ENCODE measurements around the gene MGAT3. TPM values are rescaled to one million over a fixed set of nuclear protein-coding genes. Genes with fewer than 3 reads are reported as not detected.

The MGAT3 gene
- total RNA-seq, 2 experiments from 2014 or later: 0.40 to 0.62 TPM

- intact Hi-C loops (cut with micrococcal nuclease): loop anchor here (5.0 kb wide), 1 partner anchor 653 kb away; the partner anchor contains the start of gene CBX6
Observed at GRCh38 chr22:39524753-39525657, 68.2 kb downstream of the MGAT3 start.

GRCh38 chr22:39525658-39525975 is 68.8 kb downstream of the MGAT3 start:
- Mint-ChIP-seq H3K9me3 (no peaks in the 10 kb centered on the region), H3K4me3 (no peak overlapping the region), H3K27me3 (ENCODE audit: low read depth) (no peaks in the 10 kb centered on the region), H3K4me1 (ENCODE audit: low read depth) (peaks cover 81% of the 10 kb centered on the region), H3K27ac (peak overlapping the region; percentile 92), H3K36me3 (ENCODE audit: low read depth) (peaks cover 58% of the 10 kb centered on the region)
- CTCF ChIA-PET: interaction anchor here (11.1 kb wide), 1 partner anchor 31 kb away, joined by 208 read pairs; no protein-coding TSS in a partner anchor
- intact Hi-C loops (cut with micrococcal nuclease): no loop called here
- DNase-seq: no peak

More at GRCh38 chr22:39524753-39525657, 68.2 kb downstream of the MGAT3 start:
- Mint-ChIP-seq H3K36me3 (ENCODE audit: low read depth) (peaks cover 57% of the 10 kb centered on the region), H3K4me1 (ENCODE audit: low read depth) (peaks cover 75% of the 10 kb centered on the region), H3K27me3 (ENCODE audit: low read depth) (peaks cover 2% of the 10 kb centered on the region), H3K4me3 (peak overlapping the region; percentile 34), H3K27ac (peak overlapping the region; percentile 92), H3K9me3 (no peaks in the 10 kb centered on the region)
- no peak for DNase-seq
- CTCF ChIA-PET: interaction anchor here (2.0 to 11.1 kb wide), 2 partner anchors 11 to 31 kb away, joined by 9 to 208 read pairs; no protein-coding TSS in a partner anchor

GRCh38 chr22:39526736-39527171 is 69.9 kb downstream of the MGAT3 start:
- intact Hi-C loops (cut with micrococcal nuclease): no loop called here
- Mint-ChIP-seq H3K4me3 (no peak overlapping the region), H3K36me3 (ENCODE audit: low read depth) (peaks cover 52% of the 10 kb centered on the region), H3K27ac (peak overlapping the region; percentile 92), H3K4me1 (ENCODE audit: low read depth) (peaks cover 90% of the 10 kb centered on the region), H3K27me3 (ENCODE audit: low read depth) (no peaks in the 10 kb centered on the region), H3K9me3 (no peaks in the 10 kb centered on the region)
- peak; percentile 61 for DNase-seq
- CTCF ChIA-PET: interaction anchor here (0.6 to 11.1 kb wide), 6 partner anchors 9 to 186 kb away, joined by 3 to 208 read pairs (median 3); no protein-coding TSS in a partner anchor

GRCh38 chr22:39527481-39527961 is 70.7 kb downstream of the MGAT3 start:
- Mint-ChIP-seq H3K9me3 (no peaks in the 10 kb centered on the region), H3K27me3 (ENCODE audit: low read depth) (no peaks in the 10 kb centered on the region), H3K4me1 (ENCODE audit: low read depth) (peaks cover 84% of the 10 kb centered on the region), H3K27ac (peak overlapping the region; percentile 92), H3K36me3 (ENCODE audit: low read depth) (peaks cover 45% of the 10 kb centered on the region), H3K4me3 (no peak overlapping the region)
- DNase-seq: no peak
- CTCF ChIA-PET: interaction anchor here (0.6 to 11.1 kb wide), 7 partner anchors 27 to 356 kb away, joined by 3 to 208 read pairs (median 4); partner anchors contain the start of gene TAB1
- intact Hi-C loops (cut with micrococcal nuclease): no loop called here

GRCh38 chr22:39528080-39528661 is 71.4 kb downstream of the MGAT3 start:
- intact Hi-C loops (cut with micrococcal nuclease): loop anchor here (2.0 kb wide), 2 partner anchors 25 to 129 kb away; partner anchors contain the start of genes MIEF1 and TAB1
- H3K27me3 Mint-ChIP-seq (ENCODE audit: low read depth): no peaks in the 10 kb centered on the region
- CTCF ChIA-PET: interaction anchor here (0.8 to 11.1 kb wide), 18 partner anchors 8 to 508 kb away, joined by 3 to 208 read pairs (median 6); partner anchors contain the start of genes ATF4, MIEF1 and TAB1
- no peaks in the 10 kb centered on the region for H3K9me3 Mint-ChIP-seq
- H3K36me3 Mint-ChIP-seq (ENCODE audit: low read depth): peaks cover 40% of the 10 kb centered on the region
- H3K4me1 Mint-ChIP-seq (ENCODE audit: low read depth): peaks cover 79% of the 10 kb centered on the region
- H3K4me3 Mint-ChIP-seq: peak overlapping the region; percentile 22
- H3K27ac Mint-ChIP-seq: peak overlapping the region; percentile 92
- no peak for DNase-seq

- intact Hi-C loops (cut with micrococcal nuclease): loop anchor here (1.0 to 2.0 kb wide), 5 partner anchors 26 to 358 kb away; partner anchors contain the start of genes MIEF1 and TAB1
- peak overlapping the region; percentile 83 for H3K27ac Mint-ChIP-seq
- H3K27me3 Mint-ChIP-seq (ENCODE audit: low read depth): no peaks in the 10 kb centered on the region
- H3K36me3 Mint-ChIP-seq (ENCODE audit: low read depth): peaks cover 36% of the 10 kb centered on the region
- DNase-seq: peak; percentile 96
- H3K4me3 Mint-ChIP-seq: peak overlapping the region; percentile 47
- H3K9me3 Mint-ChIP-seq: no peaks in the 10 kb centered on the region
- CTCF ChIA-PET: interaction anchor here (0.6 to 11.1 kb wide), 28 partner anchors 8 to 508 kb away, joined by 3 to 208 read pairs (median 4); partner anchors contain the start of genes ATF4, MIEF1, RPL3 and TAB1
- peaks cover 76% of the 10 kb centered on the region for H3K4me1 Mint-ChIP-seq (ENCODE audit: low read depth)
Observed at GRCh38 chr22:39528681-39529486, 72.1 kb downstream of the MGAT3 start.

- CTCF ChIA-PET: interaction anchor here (0.7 to 11.1 kb wide), 24 partner anchors 9 to 507 kb away, joined by 3 to 208 read pairs (median 5); partner anchors contain the start of genes ATF4, MIEF1, RPL3 and TAB1
- Mint-ChIP-seq H3K4me3 (no peak overlapping the region), H3K27ac (peak overlapping the region; percentile 83), H3K27me3 (ENCODE audit: low read depth) (no peaks in the 10 kb centered on the region), H3K4me1 (ENCODE audit: low read depth) (peaks cover 73% of the 10 kb centered on the region), H3K9me3 (no peaks in the 10 kb centered on the region), H3K36me3 (ENCODE audit: low read depth) (peaks cover 36% of the 10 kb centered on the region)
- intact Hi-C loops (cut with micrococcal nuclease): loop anchor here (1.0 to 2.0 kb wide), 5 partner anchors 27 to 358 kb away; partner anchors contain the start of genes MIEF1 and TAB1
- no peak for DNase-seq
Observed at GRCh38 chr22:39529487-39529851, 72.7 kb downstream of the MGAT3 start.

GRCh38 chr22:39530116-39530515 is 73.3 kb downstream of the MGAT3 start:
- Mint-ChIP-seq H3K27me3 (ENCODE audit: low read depth) (no peaks in the 10 kb centered on the region), H3K36me3 (ENCODE audit: low read depth) (peaks cover 31% of the 10 kb centered on the region), H3K27ac (no peak overlapping the region), H3K4me1 (ENCODE audit: low read depth) (peaks cover 67% of the 10 kb centered on the region), H3K9me3 (no peaks in the 10 kb centered on the region), H3K4me3 (no peak overlapping the region)
- CTCF ChIA-PET: interaction anchor here (0.7 to 11.1 kb wide), 10 partner anchors 14 to 514 kb away, joined by 3 to 208 read pairs (median 5); partner anchors contain the start of gene MIEF1
- intact Hi-C loops (cut with micrococcal nuclease): loop anchor here (5.0 to 10.0 kb wide), 3 partner anchors 647 to 1755 kb away; partner anchors contain the start of genes ADSL, RANGAP1 and TNRC6B
- no peak for DNase-seq

GRCh38 chr22:39530692-39531331 is 74.0 kb downstream of the MGAT3 start:
- intact Hi-C loops (cut with micrococcal nuclease): loop anchor here (5.0 to 10.0 kb wide), 3 partner anchors 646 to 1754 kb away; partner anchors contain the start of genes ADSL, RANGAP1 and TNRC6B
- H3K4me3 Mint-ChIP-seq: peak overlapping the region; percentile 94

GRCh38 chr22:39532215-39533073 is 75.6 kb downstream of the MGAT3 start, which contains the start of gene RPS19BP1:
RPS19BP1 (minus strand) TSS chr22:39532748; CDS start chr22:39532738, 10 bp downstream.
- peaks cover 23% of the 10 kb centered on the region for H3K36me3 Mint-ChIP-seq (ENCODE audit: low read depth)
- CTCF ChIA-PET: interaction anchor here (1.1 to 11.1 kb wide), 4 partner anchors 38 to 216 kb away, joined by 3 to 208 read pairs (median 4); no protein-coding TSS in a partner anchor
- H3K4me3 Mint-ChIP-seq: peak within 1 kb of the TSS; percentile 94
- H3K27ac Mint-ChIP-seq: peak within 1 kb of the TSS; percentile 91
- DNase-seq: peak; percentile 100
- peaks cover 49% of the 10 kb centered on the region for H3K4me1 Mint-ChIP-seq (ENCODE audit: low read depth)
- H3K27me3 Mint-ChIP-seq (ENCODE audit: low read depth): no peaks in the 10 kb centered on the region
- intact Hi-C loops (cut with micrococcal nuclease): loop anchor here (1.0 to 10.0 kb wide), 8 partner anchors 12 to 1752 kb away; partner anchors contain the start of genes ADSL, ATF4, RANGAP1 and RPL3
- no peaks in the 10 kb centered on the region for H3K9me3 Mint-ChIP-seq

More at GRCh38 chr22:39530692-39531331, 74.0 kb downstream of the MGAT3 start:
- Mint-ChIP-seq H3K36me3 (ENCODE audit: low read depth) (peaks cover 26% of the 10 kb centered on the region), H3K9me3 (no peaks in the 10 kb centered on the region), H3K27me3 (ENCODE audit: low read depth) (no peaks in the 10 kb centered on the region), H3K27ac (peak overlapping the region; percentile 40), H3K4me1 (ENCODE audit: low read depth) (peaks cover 61% of the 10 kb centered on the region)
- DNase-seq: peak; percentile 47
- CTCF ChIA-PET: interaction anchor here (0.6 to 11.1 kb wide), 14 partner anchors 15 to 1235 kb away, joined by 3 to 208 read pairs (median 4); partner anchors contain the start of gene MIEF1
